Uterus (tissue), 4 donors: ENCODE measurements around the gene AP2B1. TPM values are rescaled to one million over a fixed set of nuclear protein-coding genes. Genes with fewer than 3 reads are reported as not detected.

Experiments used
- DNase-seq, 2 donors: peaks; one replicate each; pipeline ENCODE4 v3.0.0-alpha.2; 2019 to 2020
- H3K27ac ChIP-seq, 2 donors: fragments of 200-600 bp; sonication (generic); 1 replicate in 1 of 2; 2 replicates in 1 of 2; pipeline ENCODE4 v1.5.1; 2016 to 2018
- H3K27me3 ChIP-seq, 2 donors: fragments of 200-600 bp; sonication (generic); one replicate each; pipeline ENCODE4 v1.5.1; 2018 to 2019; ENCODE audit warnings: control low read depth in 1 of 2
- H3K36me3 ChIP-seq, 2 donors: fragments of 200-600 bp; sonication (generic); one replicate each; pipeline ENCODE4 v1.5.1; 2019; ENCODE audit warnings: control low read depth in 1 of 2
- H3K4me1 ChIP-seq, 2 donors: fragments of 200-600 bp; sonication (generic); one replicate each; pipeline ENCODE4 v1.5.1; 2018 to 2019; ENCODE audit warnings: control low read depth in 1 of 2
- H3K4me3 ChIP-seq, 2 donors: fragments of 200-600 bp; sonication (generic); 1 replicate in 1 of 2; 2 replicates in 1 of 2; pipeline ENCODE4 v1.5.1; 2018 to 2019; ENCODE audit warnings: mild to moderate bottlenecking in 1 of 2
- H3K9me3 ChIP-seq, 2 donors: fragments of 200-600 bp; sonication (generic); one replicate each; pipeline ENCODE4 v1.5.1; 2019; ENCODE audit warnings: control low read depth in 1 of 2
- CTCF ChIP-seq, 4 experiments: fragments of 200-600 bp in 2 of 4; fragments of 450-650 bp in 2 of 4; sonication (generic) in 2 of 4; IDR thresholded peaks; one replicate each; pipeline ENCODE4 v1.5.1; 2016 to 2019; ENCODE audit warnings: antibody characterized with exemption in 4 of 4, mild to moderate bottlenecking in 2 of 4, moderate library complexity in 1 of 4
- POLR2A ChIP-seq, 2 donors: fragments of 450-650 bp; IDR thresholded peaks; one replicate each; pipeline ENCODE4 v1.6.1; 2016; ENCODE audit warnings: antibody characterized with exemption in 2 of 2, mild to moderate bottlenecking in 1 of 2, moderate library complexity in 1 of 2
- intact Hi-C: fragments of 100-400 bp; cut with DNase I; formaldehyde crosslinking; loops from one replicate; pipeline ENCODE4 v1.15.1; 2023; ENCODE audit warnings: low total_unique reads
- total RNA-seq, 4 donors: library from RNA; depleted of rRNA in 3 of 4; stranded (reverse); fragments of >200 nt in 3 of 4; gene quantifications; one replicate each; pipeline versions ENCODE4 v1.1.0 to v1.2.4, GENCODE V29; 2014 to 2023
- donor health status: DM: yes; HTN: yes; CAD: no.

AP2B1 gene
- total RNA-seq, 4 donors from 2014 or later, result 40.7 to 124 (median 61.5) TPM

- Histone ChIP-seq H3K27ac (peak overlapping the region; percentile 70 to 88), H3K4me1 (peaks cover 9 to 11% of the 10 kb centered on the region in 2 donors), H3K9me3 (no peaks in the 10 kb centered on the region), H3K4me3 (peak overlapping the region; percentile 69 to 81), H3K27me3 (no peaks in the 10 kb centered on the region), H3K36me3 (no peaks in the 10 kb centered on the region)
- DNase-seq, result no peak
- intact Hi-C loops, result no loop called here
- no peak for TF ChIP-seq POLR2A (IDR thresholded peaks at IDR 0.05)
- TF ChIP-seq CTCF (IDR thresholded peaks at IDR 0.05), result no peak
Measured at GRCh38 chr17:35568561-35568960, 18.6 kb upstream of the AP2B1 start.

GRCh38 chr17:35569405-35569804, 17.7 kb upstream of the AP2B1 start:
- H3K4me1 ChIP-seq, result peaks cover 9 to 11% of the 10 kb centered on the region in 2 donors
- H3K4me3 ChIP-seq, result no peak overlapping the region
- no peak for DNase-seq
- H3K36me3 ChIP-seq, result no peaks in the 10 kb centered on the region
- TF ChIP-seq POLR2A (IDR thresholded peaks at IDR 0.05) (no peak), CTCF (IDR thresholded peaks at IDR 0.05) (no peak)
- intact Hi-C loops, result no loop called here
- H3K27ac ChIP-seq, result no peak overlapping the region
- H3K9me3 ChIP-seq, result no peaks in the 10 kb centered on the region
- H3K27me3 ChIP-seq, result no peaks in the 10 kb centered on the region

- intact Hi-C loops, result no loop called here
- H3K4me3 ChIP-seq, result no peak overlapping the region
- no peak for TF ChIP-seq POLR2A (IDR thresholded peaks at IDR 0.05)
- TF ChIP-seq CTCF (IDR thresholded peaks at IDR 0.05), result no peak
- H3K36me3 ChIP-seq, result no peaks in the 10 kb centered on the region
- H3K9me3 ChIP-seq, result no peaks in the 10 kb centered on the region
- no peaks in the 10 kb centered on the region for H3K27me3 ChIP-seq
- peaks cover 0 to 5% of the 10 kb centered on the region in 2 donors for H3K4me1 ChIP-seq
- no peak overlapping the region for H3K27ac ChIP-seq
- DNase-seq, result no peak
Measured at GRCh38 chr17:35575759-35576158, 11.4 kb upstream of the AP2B1 start.

DNA sequence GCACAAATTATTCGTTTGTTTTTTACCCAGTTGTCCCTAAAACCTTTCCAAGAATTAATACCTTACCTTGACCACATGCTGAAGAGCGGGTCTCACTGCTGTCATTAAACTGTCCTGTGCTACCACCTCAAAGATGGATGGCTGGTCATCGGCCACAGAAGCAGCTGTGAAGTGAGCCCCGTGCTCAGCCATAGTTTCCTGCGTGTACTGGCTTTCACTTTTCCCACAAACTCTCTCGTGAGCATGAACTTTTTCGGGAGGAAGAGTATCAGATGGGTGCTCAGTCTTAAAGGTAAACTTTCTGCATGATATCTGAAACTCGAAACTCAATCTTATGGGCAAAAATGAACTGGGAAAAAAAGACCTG, 9.3 kb upstream of the AP2B1 start:
- Histone ChIP-seq H3K4me1 (peaks cover 0 to 5% of the 10 kb centered on the region in 2 donors), H3K4me3 (peak overlapping the region; percentile 54 to 90), H3K36me3 (no peaks in the 10 kb centered on the region), H3K27me3 (no peaks in the 10 kb centered on the region), H3K27ac (peak overlapping the region; percentile 85 to 89), H3K9me3 (no peaks in the 10 kb centered on the region)
- DNase-seq, result no peak
- intact Hi-C loops, result no loop called here
- no peak for TF ChIP-seq POLR2A (IDR thresholded peaks at IDR 0.05)
- TF ChIP-seq CTCF (IDR thresholded peaks at IDR 0.05), result no peak

GRCh38 chr17:35578197-35578928, 8.8 kb upstream of the AP2B1 start, which contains the start of gene PEX12:
Gene PEX12 (minus strand): TSS chr17:35578571. CDS start chr17:35578021, 550 bp downstream.
- Histone ChIP-seq H3K27me3 (no peaks in the 10 kb centered on the region), H3K9me3 (no peaks in the 10 kb centered on the region), H3K4me1 (peaks cover 0 to 5% of the 10 kb centered on the region in 2 donors), H3K27ac (peak within 1 kb of the TSS; percentile 85 to 89), H3K36me3 (no peaks in the 10 kb centered on the region), H3K4me3 (peak within 1 kb of the TSS; percentile 54 to 90)
- peak; percentile 86 to 89 for DNase-seq
- intact Hi-C loops, result no loop called here
- TF ChIP-seq POLR2A (IDR thresholded peaks at IDR 0.05), result peak; percentile 57 to 75
- peak in 2 of 4 experiments; percentile 17 to 19 for TF ChIP-seq CTCF (IDR thresholded peaks at IDR 0.05)
